ENCODE data around the gene AP1M2.
"Not testable (repeated sequence)": the region's sequence is repeated elsewhere in the genome, so short reads cannot be mapped to it uniquely, and the experiment has no call there.

Gene AP1M2

GRCh38 chr19:10555610-10555973 lies 31.5 kb downstream of the AP1M2 start:
- Histone ChIP-seq H3K4me3 (ENCODE audit: low read depth in 1 of 2, low read length in 2 of 2) (no peak overlapping the region), H3K9me3 (ENCODE audit: control insufficient read depth in 1 of 2, low read length in 2 of 2) (no peaks in the 10 kb centered on the region), H3K27ac (ENCODE audit: low read length) (no peak overlapping the region), H3K4me1 (ENCODE audit: control insufficient read depth in 1 of 2, insufficient read depth in 2 of 2, low read length in 2 of 2) (no peaks in the 10 kb centered on the region), H3K27me3 (ENCODE audit: low read depth, low read length) (no peaks in the 10 kb centered on the region), H3K36me3 (ENCODE audit: control insufficient read depth in 1 of 2, insufficient read depth in 2 of 2, low read length in 2 of 2) (peaks cover 33 to 85% of the 10 kb centered on the region in 2 donors)

DNA sequence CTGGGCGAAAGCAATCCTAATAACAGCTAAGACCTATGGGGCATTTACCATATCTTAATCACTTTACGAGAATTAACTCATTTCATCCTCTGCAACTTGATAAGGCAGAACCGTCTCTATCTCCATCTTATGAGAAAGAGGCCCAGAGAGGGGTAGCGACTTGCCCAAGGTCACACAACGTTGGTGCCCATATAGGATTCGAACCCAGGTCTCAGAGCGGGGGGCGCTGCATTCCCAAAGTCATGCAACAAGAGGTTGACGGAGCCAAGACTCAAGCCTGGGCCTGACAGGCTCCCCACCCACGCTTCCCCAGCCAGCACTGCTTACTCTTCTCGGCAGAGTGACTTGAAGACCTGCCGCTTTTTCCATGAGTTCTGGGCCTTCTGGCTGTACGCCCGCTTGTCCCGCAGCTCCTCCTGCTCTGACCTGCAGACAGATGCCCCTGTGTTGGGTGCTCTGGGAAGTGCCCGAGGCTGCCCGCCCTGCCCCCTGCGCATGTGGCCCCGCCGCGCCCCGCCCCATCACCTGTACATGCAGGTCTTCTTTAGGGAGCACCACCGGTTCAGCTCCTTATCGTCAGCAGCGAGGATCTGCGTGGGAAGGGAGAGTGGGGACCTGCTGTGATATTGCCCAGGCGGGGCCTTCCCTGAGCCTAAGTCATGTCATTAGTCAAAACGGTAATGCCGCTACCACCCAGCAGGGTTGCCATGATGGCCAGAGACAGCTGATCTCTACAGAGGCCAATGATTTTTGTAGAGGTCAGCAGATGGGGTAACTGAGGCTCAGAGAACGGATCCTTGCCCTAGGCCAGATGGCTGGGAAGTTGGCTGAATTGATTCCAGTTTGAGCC lies 32.1 kb downstream of the AP1M2 start:
- peaks cover 27 to 85% of the 10 kb centered on the region in 2 donors for H3K36me3 ChIP-seq (ENCODE audit: control insufficient read depth in 1 of 2, insufficient read depth in 2 of 2, low read length in 2 of 2)

DNA sequence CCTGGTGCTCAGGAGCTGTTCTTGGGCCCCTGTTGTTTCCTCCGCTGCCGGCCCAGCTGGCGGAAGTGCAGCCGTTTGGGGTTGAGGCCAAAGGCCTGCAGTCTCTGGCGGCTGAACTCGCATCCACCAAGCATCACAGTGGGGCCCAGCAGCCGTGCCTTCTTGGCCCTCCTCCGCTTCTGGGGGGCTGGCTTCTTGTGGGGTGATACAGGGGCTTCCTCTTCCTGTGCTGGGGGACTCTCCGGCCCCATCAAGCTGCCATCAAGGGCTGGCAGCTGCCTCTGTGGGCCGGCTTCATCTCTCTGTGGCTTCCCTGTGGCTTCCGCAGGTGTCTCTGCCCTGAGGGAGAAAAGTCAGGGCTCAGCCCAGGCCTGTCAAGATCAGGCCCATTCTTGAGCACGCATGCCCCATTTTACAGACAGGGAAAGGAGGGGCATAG lies 33.1 kb downstream of the AP1M2 start:
- Histone ChIP-seq H3K4me3 (ENCODE audit: low read depth in 1 of 2, low read length in 2 of 2) (no peak overlapping the region), H3K27me3 (ENCODE audit: low read depth, low read length) (no peaks in the 10 kb centered on the region), H3K9me3 (ENCODE audit: control insufficient read depth in 1 of 2, low read length in 2 of 2) (no peaks in the 10 kb centered on the region), H3K36me3 (ENCODE audit: control insufficient read depth in 1 of 2, insufficient read depth in 2 of 2, low read length in 2 of 2) (peaks cover 18 to 85% of the 10 kb centered on the region in 2 donors), H3K27ac (ENCODE audit: low read length) (no peak overlapping the region), H3K4me1 (ENCODE audit: control insufficient read depth in 1 of 2, insufficient read depth in 2 of 2, low read length in 2 of 2) (no peaks in the 10 kb centered on the region)

More for the DNA sequence above, 32.1 kb downstream of the AP1M2 start:
- H3K4me1 ChIP-seq (ENCODE audit: control insufficient read depth in 1 of 2, insufficient read depth in 2 of 2, low read length in 2 of 2): no peaks in the 10 kb centered on the region
- no peak overlapping the region for H3K27ac ChIP-seq (ENCODE audit: low read length)
- H3K9me3 ChIP-seq (ENCODE audit: control insufficient read depth in 1 of 2, low read length in 2 of 2): no peaks in the 10 kb centered on the region
- H3K4me3 ChIP-seq (ENCODE audit: low read depth in 1 of 2, low read length in 2 of 2): no peak overlapping the region
- no peaks in the 10 kb centered on the region for H3K27me3 ChIP-seq (ENCODE audit: low read depth, low read length)

GRCh38 chr19:10553087-10553667 lies 33.9 kb downstream of the AP1M2 start:
- H3K36me3 ChIP-seq (ENCODE audit: control insufficient read depth in 1 of 2, insufficient read depth in 2 of 2, low read length in 2 of 2): peaks cover 25 to 89% of the 10 kb centered on the region in 2 donors
- no peaks in the 10 kb centered on the region for H3K27me3 ChIP-seq (ENCODE audit: low read depth, low read length)
- H3K4me1 ChIP-seq (ENCODE audit: control insufficient read depth in 1 of 2, insufficient read depth in 2 of 2, low read length in 2 of 2): no peaks in the 10 kb centered on the region
- no peaks in the 10 kb centered on the region for H3K9me3 ChIP-seq (ENCODE audit: control insufficient read depth in 1 of 2, low read length in 2 of 2)
- no peak overlapping the region for H3K27ac ChIP-seq (ENCODE audit: low read length)
- H3K4me3 ChIP-seq (ENCODE audit: low read depth in 1 of 2, low read length in 2 of 2): no peak overlapping the region

GRCh38 chr19:10552510-10553053 lies 34.5 kb downstream of the AP1M2 start:
- Histone ChIP-seq H3K9me3 (ENCODE audit: control insufficient read depth in 1 of 2, low read length in 2 of 2) (no peaks in the 10 kb centered on the region), H3K36me3 (ENCODE audit: control insufficient read depth in 1 of 2, insufficient read depth in 2 of 2, low read length in 2 of 2) (peaks cover 25 to 84% of the 10 kb centered on the region in 2 donors), H3K27ac (ENCODE audit: low read length) (no peak overlapping the region), H3K4me1 (ENCODE audit: control insufficient read depth in 1 of 2, insufficient read depth in 2 of 2, low read length in 2 of 2) (no peaks in the 10 kb centered on the region), H3K4me3 (ENCODE audit: low read depth in 1 of 2, low read length in 2 of 2) (no peak overlapping the region), H3K27me3 (ENCODE audit: low read depth, low read length) (no peaks in the 10 kb centered on the region)

- H3K27me3 ChIP-seq (ENCODE audit: low read depth, low read length): no peaks in the 10 kb centered on the region
- no peak overlapping the region for H3K4me3 ChIP-seq (ENCODE audit: low read depth in 1 of 2, low read length in 2 of 2)
- H3K4me1 ChIP-seq (ENCODE audit: control insufficient read depth in 1 of 2, insufficient read depth in 2 of 2, low read length in 2 of 2): no peaks in the 10 kb centered on the region
- H3K27ac ChIP-seq (ENCODE audit: low read length): no peak overlapping the region
- peaks cover 25 to 85% of the 10 kb centered on the region in 2 donors for H3K36me3 ChIP-seq (ENCODE audit: control insufficient read depth in 1 of 2, insufficient read depth in 2 of 2, low read length in 2 of 2)
- H3K9me3 ChIP-seq (ENCODE audit: control insufficient read depth in 1 of 2, low read length in 2 of 2): no peaks in the 10 kb centered on the region
Measured at GRCh38 chr19:10551698-10552301, 35.3 kb downstream of the AP1M2 start.

DNA sequence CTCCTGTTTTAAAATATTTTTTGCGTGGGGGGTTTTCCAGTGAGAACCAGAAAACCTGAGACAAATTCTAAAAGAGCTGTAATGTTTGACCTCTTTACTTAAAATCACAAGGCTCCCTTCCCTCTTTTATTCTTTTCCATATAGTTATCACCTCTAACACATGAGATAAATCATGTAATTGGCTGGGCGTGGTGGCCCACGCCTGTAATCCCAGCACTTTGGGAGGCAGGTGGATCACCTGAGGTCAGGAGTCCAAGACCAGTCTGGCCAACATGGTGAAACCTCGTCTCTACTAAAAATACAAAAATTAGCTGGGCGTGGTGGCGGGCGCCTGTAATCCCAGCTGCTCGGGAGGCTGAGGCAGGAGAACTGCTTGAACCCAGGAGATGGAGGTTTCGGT lies 36.1 kb downstream of the AP1M2 start:
- not testable (repeated sequence) for H3K4me3 ChIP-seq (ENCODE audit: low read depth in 1 of 2, low read length in 2 of 2); H3K27ac ChIP-seq (ENCODE audit: low read length); H3K4me1 ChIP-seq (ENCODE audit: control insufficient read depth in 1 of 2, insufficient read depth in 2 of 2, low read length in 2 of 2); H3K9me3 ChIP-seq (ENCODE audit: control insufficient read depth in 1 of 2, low read length in 2 of 2); H3K27me3 ChIP-seq (ENCODE audit: low read depth, low read length)
- H3K36me3 ChIP-seq (ENCODE audit: control insufficient read depth in 1 of 2, insufficient read depth in 2 of 2, low read length in 2 of 2): peaks cover 25 to 81% of the 10 kb centered on the region in 2 donors

GRCh38 chr19:10550336-10550735 lies 36.8 kb downstream of the AP1M2 start:
- Histone ChIP-seq H3K27me3 (ENCODE audit: low read depth, low read length) (no peaks in the 10 kb centered on the region), H3K36me3 (ENCODE audit: control insufficient read depth in 1 of 2, insufficient read depth in 2 of 2, low read length in 2 of 2) (peaks cover 22 to 74% of the 10 kb centered on the region in 2 donors), H3K9me3 (ENCODE audit: control insufficient read depth in 1 of 2, low read length in 2 of 2) (no peaks in the 10 kb centered on the region), H3K27ac (ENCODE audit: low read length) (no peak overlapping the region), H3K4me1 (ENCODE audit: control insufficient read depth in 1 of 2, insufficient read depth in 2 of 2, low read length in 2 of 2) (peaks cover 0 to 3% of the 10 kb centered on the region in 2 donors), H3K4me3 (ENCODE audit: low read depth in 1 of 2, low read length in 2 of 2) (no peak overlapping the region)

GRCh38 chr19:10549733-10550132 lies 37.4 kb downstream of the AP1M2 start:
- Histone ChIP-seq H3K36me3 (ENCODE audit: control insufficient read depth in 1 of 2, insufficient read depth in 2 of 2, low read length in 2 of 2) (peaks cover 21 to 68% of the 10 kb centered on the region in 2 donors), H3K27me3 (ENCODE audit: low read depth, low read length) (no peaks in the 10 kb centered on the region), H3K4me3 (ENCODE audit: low read depth in 1 of 2, low read length in 2 of 2) (no peak overlapping the region), H3K9me3 (ENCODE audit: control insufficient read depth in 1 of 2, low read length in 2 of 2) (no peaks in the 10 kb centered on the region), H3K4me1 (ENCODE audit: control insufficient read depth in 1 of 2, insufficient read depth in 2 of 2, low read length in 2 of 2) (peaks cover 0 to 9% of the 10 kb centered on the region in 2 donors), H3K27ac (ENCODE audit: low read length) (no peak overlapping the region)

GRCh38 chr19:10548746-10549276 lies 38.3 kb downstream of the AP1M2 start:
- H3K36me3 ChIP-seq (ENCODE audit: control insufficient read depth in 1 of 2, insufficient read depth in 2 of 2, low read length in 2 of 2): peaks cover 13 to 61% of the 10 kb centered on the region in 2 donors
- H3K27me3 ChIP-seq (ENCODE audit: low read depth, low read length): no peaks in the 10 kb centered on the region
- H3K27ac ChIP-seq (ENCODE audit: low read length): no peak overlapping the region
- no peaks in the 10 kb centered on the region for H3K9me3 ChIP-seq (ENCODE audit: control insufficient read depth in 1 of 2, low read length in 2 of 2)
- H3K4me3 ChIP-seq (ENCODE audit: low read depth in 1 of 2, low read length in 2 of 2): no peak overlapping the region
- peaks cover 0 to 15% of the 10 kb centered on the region in 2 donors for H3K4me1 ChIP-seq (ENCODE audit: control insufficient read depth in 1 of 2, insufficient read depth in 2 of 2, low read length in 2 of 2)

DNA sequence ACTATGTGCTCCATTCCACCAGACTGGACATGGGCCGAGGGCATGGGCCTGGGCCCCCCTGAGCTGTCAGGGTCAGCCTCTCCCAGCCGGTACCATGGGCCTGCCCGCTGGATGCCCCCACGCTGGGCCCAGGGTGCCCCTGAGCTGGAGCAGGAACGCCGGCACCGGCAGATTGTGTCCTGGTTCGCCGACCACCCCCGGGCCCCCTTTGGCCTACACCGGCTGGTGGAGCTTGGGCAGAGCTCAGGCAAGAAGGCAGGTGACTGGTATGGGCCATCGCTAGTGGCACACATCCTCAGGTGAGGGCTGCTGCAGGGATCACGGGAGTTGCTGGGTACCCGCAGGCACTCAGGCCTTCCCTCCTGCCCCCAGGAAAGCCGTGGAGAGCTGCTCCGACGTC lies 40.3 kb downstream of the AP1M2 start:
- no peaks in the 10 kb centered on the region for H3K27me3 ChIP-seq (ENCODE audit: low read depth, low read length)
- no peaks in the 10 kb centered on the region for H3K9me3 ChIP-seq (ENCODE audit: control insufficient read depth in 1 of 2, low read length in 2 of 2)
- no peak overlapping the region for H3K4me3 ChIP-seq (ENCODE audit: low read depth in 1 of 2, low read length in 2 of 2)
- peaks cover 7 to 41% of the 10 kb centered on the region in 2 donors for H3K36me3 ChIP-seq (ENCODE audit: control insufficient read depth in 1 of 2, insufficient read depth in 2 of 2, low read length in 2 of 2)
- no peak overlapping the region for H3K27ac ChIP-seq (ENCODE audit: low read length)
- peaks cover 0 to 19% of the 10 kb centered on the region in 2 donors for H3K4me1 ChIP-seq (ENCODE audit: control insufficient read depth in 1 of 2, insufficient read depth in 2 of 2, low read length in 2 of 2)
